GM10266 (cell line): ENCODE data around the gene AACS.

Experiments used
- DNase-seq: peaks from one replicate; pipeline ENCODE4 v3.0.0; 2012; ENCODE audit errors: extremely low spot score
- TF ChIP-seq, protein P1 (sequence below): IDR thresholded peaks from 2 replicates; pipeline ENCODE4 v1.5.1; 2012; ENCODE audit warnings: mild to moderate bottlenecking, low read depth; ENCODE audit not compliant: control insufficient read depth, insufficient read depth; ENCODE audit errors: missing control alignments

The AACS gene

DNA sequence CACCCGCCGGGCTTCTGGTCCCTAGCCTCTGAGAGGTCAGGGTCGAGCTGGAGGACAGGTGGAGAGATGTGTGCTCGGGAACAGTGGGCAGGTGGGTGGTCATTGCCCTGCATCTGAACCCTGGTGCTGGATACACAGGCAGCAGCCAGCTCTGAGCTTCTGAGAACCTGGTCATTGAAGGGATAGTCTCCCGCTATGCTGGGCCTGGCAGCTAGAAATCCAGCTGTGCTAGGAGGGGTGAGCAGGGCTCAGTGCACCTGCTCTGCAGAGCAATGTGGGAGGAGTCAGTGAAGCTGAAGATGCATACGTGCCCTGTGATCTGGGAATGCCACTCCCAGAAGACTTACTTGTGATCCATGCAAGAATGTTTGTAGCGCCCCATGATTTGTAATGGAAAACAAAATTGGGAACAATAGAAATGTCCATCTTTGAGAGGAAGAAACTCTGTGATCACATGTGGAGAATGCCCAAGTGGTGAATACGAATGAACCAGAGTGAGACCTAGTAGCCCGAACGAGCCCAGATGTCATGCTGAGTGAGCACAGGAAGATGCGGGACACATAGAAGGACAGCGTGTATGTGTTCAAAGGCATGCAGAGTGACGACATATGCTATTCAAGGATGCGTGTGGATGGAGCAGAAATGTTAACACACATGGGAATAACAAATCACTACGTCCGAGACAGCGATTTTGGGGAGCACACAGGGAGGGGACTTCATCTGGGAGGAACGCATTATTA lies 63.4 kb downstream of the AACS start:
- TF ChIP-seq, protein P1, sequence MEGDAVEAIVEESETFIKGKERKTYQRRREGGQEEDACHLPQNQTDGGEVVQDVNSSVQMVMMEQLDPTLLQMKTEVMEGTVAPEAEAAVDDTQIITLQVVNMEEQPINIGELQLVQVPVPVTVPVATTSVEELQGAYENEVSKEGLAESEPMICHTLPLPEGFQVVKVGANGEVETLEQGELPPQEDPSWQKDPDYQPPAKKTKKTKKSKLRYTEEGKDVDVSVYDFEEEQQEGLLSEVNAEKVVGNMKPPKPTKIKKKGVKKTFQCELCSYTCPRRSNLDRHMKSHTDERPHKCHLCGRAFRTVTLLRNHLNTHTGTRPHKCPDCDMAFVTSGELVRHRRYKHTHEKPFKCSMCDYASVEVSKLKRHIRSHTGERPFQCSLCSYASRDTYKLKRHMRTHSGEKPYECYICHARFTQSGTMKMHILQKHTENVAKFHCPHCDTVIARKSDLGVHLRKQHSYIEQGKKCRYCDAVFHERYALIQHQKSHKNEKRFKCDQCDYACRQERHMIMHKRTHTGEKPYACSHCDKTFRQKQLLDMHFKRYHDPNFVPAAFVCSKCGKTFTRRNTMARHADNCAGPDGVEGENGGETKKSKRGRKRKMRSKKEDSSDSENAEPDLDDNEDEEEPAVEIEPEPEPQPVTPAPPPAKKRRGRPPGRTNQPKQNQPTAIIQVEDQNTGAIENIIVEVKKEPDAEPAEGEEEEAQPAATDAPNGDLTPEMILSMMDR, result no peak
- DNase-seq, result no peak

DNA sequence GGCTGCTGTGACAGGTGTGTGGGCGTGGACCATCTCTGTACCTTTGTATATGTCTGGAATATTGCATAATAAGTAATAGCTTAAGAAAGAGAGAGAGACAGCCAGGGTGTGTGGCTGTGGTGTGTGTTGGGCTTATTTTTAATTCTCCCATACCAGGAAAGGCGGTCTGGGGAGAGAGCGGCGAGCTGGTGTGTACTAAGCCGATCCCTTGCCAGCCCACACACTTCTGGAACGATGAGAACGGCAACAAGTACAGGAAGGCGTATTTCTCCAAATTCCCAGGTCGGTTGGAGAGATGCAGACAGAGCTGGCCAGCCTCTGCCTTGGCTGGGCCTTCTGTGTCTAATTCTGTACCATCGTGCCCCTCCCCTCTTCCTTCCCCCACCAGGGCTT lies 63.9 kb downstream of the AACS start:
- TF ChIP-seq, protein P1, result no peak
- no peak for DNase-seq

- TF ChIP-seq, protein P1, result no peak
- no peak for DNase-seq
Observed at GRCh38 chr12:125129591-125130255, 64.5 kb downstream of the AACS start.

DNA sequence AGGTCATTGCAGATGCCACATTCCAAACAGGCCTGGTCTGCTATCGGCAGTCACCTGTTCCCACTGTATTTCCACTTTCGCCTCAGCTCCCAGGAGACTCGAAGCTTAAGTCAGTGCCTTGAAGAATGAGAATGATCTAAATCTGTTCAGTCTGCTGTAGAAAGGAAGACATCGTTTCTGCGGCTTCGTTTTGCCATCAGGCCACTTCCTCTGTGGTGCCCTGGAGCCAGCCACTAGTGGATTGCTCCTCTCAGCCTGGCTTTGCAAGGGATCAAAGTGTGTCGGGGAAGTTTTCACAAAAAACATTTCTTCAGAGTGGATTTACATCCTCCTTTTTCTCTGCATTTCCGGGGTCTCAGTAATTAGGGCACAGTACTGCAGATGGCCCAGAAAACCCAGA lies 66.7 kb downstream of the AACS start:
- no peak for DNase-seq
- TF ChIP-seq, protein P1, result no peak

GRCh38 chr12:125132698-125133400 lies 67.6 kb downstream of the AACS start:
- TF ChIP-seq, protein P1, result no peak
- DNase-seq, result no peak

DNA sequence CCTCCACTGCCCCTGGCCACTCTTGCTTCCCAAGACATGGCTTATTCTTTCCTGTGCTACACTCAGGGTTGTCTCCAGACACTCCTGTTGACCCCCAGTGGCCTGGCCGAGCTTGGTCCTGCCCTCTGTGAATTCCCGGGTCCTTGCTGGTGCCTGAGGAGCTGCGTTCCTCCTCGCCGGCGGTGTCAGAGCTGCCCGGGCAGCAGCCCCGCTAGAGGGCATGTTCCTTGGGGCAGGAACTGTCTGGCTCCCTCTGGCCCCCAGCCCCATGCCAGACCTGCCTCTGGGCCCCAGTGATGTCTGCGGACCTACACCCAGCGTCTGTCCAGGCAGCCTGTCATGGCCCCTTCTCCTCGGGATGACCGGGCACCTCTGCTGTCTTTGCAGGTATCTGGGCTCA lies 68.4 kb downstream of the AACS start:
- TF ChIP-seq, protein P1, result no peak
- DNase-seq, result no peak
